NCI-H1930 (cell line): ENCODE results near the gene NFKBIA.
"Not testable (repeated sequence)": the region's sequence is repeated elsewhere in the genome, so short reads cannot be mapped to it uniquely, and the experiment has no call there.

Source experiments
- DNase-seq, 2 experiments: peaks; one replicate each; lab custom pipeline; 2025; lab: John Stamatoyannopoulos, UW

The NFKBIA gene

DNA sequence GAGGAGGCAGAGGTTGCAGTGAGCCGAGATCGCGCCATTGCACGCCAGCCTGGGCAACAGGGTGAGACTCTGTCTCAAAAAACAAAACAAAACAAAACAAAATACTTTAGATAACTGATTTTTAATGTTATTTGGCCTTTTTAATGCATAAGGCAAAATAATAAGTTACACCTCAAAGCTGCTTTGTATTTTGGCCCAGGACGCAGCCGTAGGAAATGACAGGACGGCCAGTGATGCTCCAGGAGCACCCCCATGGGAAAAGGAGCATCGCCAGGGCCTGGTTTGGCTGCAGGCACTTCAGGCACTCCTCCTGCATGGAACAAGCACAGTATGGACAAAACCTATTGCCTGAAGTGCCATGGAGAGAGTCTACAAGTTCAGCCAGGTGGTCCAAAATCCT is 3.5 kb upstream of the NFKBIA start:
- no peak for DNase-seq

GRCh38 chr14:35407306-35407630 is 2.7 kb upstream of the NFKBIA start:
- DNase-seq: no peak

- peak; percentile 30 to 50 for DNase-seq
Observed at GRCh38 chr14:35406506-35407305, 2.2 kb upstream of the NFKBIA start.

- no peak for DNase-seq
Observed at GRCh38 chr14:35406090-35406489, 1.5 kb upstream of the NFKBIA start.

DNA sequence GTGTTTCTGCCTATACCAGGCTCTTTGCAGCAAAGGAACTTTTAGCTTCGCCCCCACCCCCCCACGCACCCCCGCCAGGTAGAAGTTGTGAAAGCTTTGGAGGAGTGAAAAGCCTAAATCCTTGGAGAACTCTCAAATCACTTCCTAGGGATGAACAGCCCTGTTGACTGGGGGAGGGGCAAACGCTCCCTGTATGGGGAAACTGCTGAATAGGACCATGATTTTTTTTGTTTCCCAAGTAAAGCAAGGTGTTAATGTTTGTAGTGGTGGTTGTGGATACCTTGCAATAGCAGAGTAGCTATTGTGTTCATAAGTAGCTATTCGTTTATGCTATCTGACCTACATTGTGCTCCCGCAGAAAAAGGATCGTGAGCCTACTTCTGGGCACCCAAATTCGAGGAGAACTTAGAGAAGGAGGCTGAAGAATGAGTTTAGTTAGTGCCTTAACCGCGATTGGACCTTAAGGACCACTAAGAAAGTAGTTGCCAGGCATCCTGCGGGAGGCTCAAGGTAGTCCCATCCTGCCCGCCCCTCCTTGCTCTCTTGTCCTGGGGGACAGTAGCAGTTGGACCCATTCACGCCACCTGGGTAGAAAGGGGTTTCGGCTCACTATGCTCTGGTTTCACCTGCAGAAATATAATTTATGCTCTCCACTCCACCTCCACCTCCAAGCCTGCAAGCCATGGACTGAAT is 901 bp upstream of the NFKBIA start:
- peak in 1 of 2 experiments; percentile 16 for DNase-seq

- peak; percentile 67 to 86 for DNase-seq
Observed at GRCh38 chr14:35403603-35404448, 723 bp downstream of the NFKBIA start.

DNA sequence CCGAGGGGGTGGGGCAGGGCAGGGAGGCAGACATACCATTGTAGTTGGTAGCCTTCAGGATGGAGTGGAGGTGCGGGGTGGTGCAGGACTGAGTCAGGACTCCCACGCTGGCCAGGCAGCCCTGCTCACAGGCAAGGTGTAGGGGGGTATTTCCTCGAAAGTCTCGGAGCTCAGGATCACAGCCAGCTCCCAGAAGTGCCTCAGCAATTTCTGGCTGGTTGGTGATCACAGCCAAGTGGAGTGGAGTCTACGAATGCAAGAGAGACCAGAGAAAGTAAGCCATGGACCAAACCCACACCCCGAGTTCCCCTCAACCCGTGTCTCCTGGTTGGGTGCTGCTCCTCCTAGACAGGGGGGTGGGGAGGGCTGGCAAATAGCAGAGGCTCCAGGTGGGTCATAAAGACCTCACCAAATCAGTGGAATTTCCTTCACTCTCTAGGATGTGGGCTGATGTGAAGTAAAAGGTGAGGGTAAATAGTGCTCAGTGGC is 1.4 kb downstream of the NFKBIA start:
- DNase-seq: no peak

DNA sequence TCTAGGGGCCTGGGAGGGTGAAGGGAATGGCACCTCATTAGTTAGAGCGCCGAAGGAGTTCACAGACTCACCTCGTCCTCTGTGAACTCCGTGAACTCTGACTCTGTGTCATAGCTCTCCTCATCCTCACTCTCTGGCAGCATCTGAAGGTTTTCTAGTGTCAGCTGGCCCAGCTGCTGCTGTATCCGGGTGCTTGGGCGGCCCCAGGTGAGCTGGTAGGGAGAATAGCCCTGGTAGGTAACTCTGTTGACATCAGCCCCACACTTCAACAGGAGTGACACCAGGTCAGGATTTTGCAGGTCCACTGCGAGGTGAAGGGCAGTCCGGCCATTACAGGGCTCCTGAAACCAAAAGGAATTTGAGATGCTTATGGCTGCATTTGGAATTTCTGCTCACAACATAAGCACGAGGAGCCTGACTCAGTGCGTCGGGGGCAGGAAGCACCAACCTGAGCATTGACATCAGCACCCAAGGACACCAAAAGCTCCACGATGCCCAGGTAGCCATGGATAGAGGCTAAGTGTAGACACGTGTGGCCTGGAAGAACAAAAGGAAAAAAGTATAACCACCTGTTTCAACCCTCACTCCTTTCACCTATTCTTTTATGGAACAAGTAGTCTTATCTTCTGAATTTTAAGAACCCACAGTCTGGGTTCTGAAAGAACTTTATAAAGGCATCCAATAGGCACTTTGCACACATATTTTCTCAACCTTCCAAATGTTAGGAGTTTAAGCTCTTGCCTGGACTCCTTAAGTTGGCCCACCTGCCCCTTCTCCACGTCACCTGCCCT is 2.0 kb downstream of the NFKBIA start:
- DNase-seq: no peak

- no peak for DNase-seq
Observed at GRCh38 chr14:35401422-35402265, 2.9 kb downstream of the NFKBIA start.

- no peak for DNase-seq
Observed at GRCh38 chr14:35400648-35401421, 3.7 kb downstream of the NFKBIA start.

- no peak for DNase-seq
Observed at GRCh38 chr14:35399083-35399937, 5.2 kb downstream of the NFKBIA start.

GRCh38 chr14:35398071-35398584 is 6.4 kb downstream of the NFKBIA start:
- DNase-seq: no peak

DNA sequence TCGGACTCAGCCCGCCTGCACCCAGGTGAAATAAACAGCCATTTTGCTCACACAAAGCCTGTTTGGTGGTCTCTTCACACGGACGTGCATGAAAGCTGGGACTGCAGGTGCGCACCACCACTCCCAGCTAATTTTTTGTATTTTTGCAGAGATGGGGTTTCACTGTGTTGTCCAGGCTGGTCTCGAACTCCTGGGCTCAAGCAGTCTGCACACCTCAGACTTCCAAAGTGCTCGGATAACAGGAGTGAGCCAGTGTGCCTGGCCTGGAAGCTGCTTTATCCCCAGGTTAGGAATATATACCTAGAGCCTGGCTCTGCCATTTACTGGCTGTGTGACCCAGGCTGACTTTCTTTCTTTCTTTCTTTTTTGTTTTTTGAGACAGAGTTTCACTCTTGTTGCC is 7.9 kb downstream of the NFKBIA start:
- not testable (repeated sequence) for DNase-seq

DNA sequence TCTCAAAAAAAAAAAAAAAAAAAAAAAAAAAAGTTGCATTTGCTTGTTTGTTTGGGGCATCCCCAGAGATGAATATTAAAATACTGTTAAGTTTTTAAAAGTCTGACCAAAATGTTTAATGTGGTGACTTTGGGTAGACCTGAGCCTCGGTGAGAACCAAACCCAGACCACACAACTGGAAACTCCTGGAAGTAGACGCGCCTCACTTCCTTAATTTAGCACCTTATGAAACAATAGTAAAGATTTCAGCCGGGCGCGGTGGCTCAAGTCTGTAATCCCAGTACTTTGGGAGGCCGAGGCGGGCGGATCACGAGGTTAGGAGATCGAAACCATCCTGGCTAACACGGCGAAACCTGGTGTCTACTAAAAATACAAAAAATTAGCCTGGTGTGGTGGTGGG is 9.3 kb downstream of the NFKBIA start:
- DNase-seq: no peak

GRCh38 chr14:35394326-35395013 is 10.1 kb downstream of the NFKBIA start:
- DNase-seq: no peak

- DNase-seq: no peak
Observed at GRCh38 chr14:35393826-35394225, 10.7 kb downstream of the NFKBIA start.

GRCh38 chr14:35392103-35392502 is 12.4 kb downstream of the NFKBIA start:
- no peak for DNase-seq

GRCh38 chr14:35391388-35391710 is 13.2 kb downstream of the NFKBIA start:
- no peak for DNase-seq
